Globus pallidus (tissue), 1 donor: Measurements from ENCODE around the gene CASP9.
"Not testable (repeated sequence)": the region's sequence is repeated elsewhere in the genome, so short reads cannot be mapped to it uniquely, and the experiment has no call there.

Experiments
- DNase-seq: peaks from one replicate; pipeline ENCODE4 v3.0.0-alpha.2; 2015; ENCODE audit warnings: low spot score

The CASP9 gene

GRCh38 chr1:15469361-15469760 is 54.7 kb downstream of the CASP9 start:
- DNase-seq: no peak

GRCh38 chr1:15468145-15468544 is 55.9 kb downstream of the CASP9 start:
- no peak for DNase-seq

DNA sequence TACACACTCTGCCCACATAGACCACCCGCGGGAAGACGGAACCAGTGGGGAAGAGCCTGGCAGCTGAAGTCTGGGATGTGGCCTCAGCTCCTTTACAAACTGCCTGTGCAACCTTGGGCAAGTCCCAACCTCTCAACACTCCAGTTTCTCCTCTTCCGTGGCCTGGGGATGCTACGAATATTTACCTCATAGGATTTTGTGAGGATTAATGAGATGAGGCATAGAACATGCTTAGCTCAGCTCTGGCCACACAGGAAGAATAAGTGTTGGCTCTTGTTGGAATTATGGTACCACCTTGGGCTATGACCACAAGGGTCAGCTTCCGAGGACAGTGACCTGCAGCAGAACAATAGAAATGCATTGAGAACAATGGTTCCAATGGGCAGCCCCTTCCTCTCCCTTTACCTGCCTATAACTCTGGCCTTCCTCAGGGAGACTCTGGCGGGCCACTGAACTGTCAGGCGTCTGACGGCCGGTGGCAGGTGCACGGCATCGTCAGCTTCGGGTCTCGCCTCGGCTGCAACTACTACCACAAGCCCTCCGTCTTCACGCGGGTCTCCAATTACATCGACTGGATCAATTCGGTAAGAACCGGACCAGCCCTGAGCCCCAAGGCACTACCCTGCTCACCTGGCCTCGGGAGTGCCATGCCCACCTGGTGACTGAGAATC is 56.9 kb downstream of the CASP9 start:
- DNase-seq: not testable (repeated sequence)

DNA sequence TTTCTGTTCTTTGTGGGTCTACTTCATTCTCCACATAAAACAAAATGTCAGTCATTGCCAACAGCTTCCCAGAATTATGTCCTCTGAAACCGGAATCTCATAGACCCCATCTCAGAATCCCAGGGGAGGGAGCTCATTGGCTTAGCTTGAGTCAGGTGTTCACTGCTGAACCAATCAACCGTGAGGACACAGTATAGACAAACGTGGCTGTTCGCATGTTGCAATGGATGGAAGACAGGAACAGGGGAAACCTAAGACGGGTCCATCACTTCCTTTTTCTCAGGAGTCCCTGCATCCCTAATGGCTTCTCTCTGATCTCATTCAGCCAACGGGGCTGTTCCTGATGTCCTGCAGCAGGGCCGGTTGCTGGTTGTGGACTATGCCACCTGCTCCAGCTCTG is 58.3 kb downstream of the CASP9 start:
- no peak for DNase-seq

DNA sequence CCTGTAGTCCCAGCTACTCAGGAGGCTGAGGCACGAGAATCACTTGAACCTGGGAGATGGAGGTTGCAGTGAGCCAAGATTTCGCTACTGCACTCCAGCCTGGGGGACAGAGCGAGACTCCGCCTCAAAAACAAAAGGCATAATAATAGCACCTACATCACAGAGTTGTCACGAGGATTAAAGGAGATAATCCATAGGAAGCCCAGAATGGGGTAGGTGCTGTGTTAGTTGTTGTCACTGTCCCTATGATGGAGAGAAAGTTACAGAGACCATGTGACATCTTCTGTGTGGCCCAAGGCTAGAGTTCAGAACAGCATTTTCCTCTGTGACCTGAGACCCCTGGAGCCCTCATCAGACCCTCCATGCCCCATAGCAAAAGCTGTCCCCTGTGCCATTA is 60.1 kb downstream of the CASP9 start:
- DNase-seq: not testable (repeated sequence)

GRCh38 chr1:15463064-15463800 is 60.8 kb downstream of the CASP9 start:
- not testable (repeated sequence) for DNase-seq

DNA sequence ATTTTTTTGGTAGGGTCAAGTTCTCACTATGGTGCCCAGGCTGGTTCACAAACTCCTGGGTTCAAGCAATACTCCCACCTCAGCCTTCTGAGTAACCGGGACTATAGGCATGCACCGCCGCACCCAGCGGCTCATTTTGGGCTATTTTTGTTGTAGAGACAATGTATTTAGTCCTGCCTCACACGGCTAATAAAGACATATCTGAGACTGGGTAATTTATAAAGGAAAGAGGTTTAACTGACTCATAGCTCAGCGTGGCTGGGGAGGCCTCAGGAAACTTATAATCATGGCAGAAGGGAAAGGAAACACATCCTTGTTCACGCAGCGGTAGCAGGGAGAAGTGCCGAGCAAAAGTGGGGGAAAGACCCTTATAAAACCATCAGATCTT is 63.3 kb downstream of the CASP9 start:
- no peak for DNase-seq

DNA sequence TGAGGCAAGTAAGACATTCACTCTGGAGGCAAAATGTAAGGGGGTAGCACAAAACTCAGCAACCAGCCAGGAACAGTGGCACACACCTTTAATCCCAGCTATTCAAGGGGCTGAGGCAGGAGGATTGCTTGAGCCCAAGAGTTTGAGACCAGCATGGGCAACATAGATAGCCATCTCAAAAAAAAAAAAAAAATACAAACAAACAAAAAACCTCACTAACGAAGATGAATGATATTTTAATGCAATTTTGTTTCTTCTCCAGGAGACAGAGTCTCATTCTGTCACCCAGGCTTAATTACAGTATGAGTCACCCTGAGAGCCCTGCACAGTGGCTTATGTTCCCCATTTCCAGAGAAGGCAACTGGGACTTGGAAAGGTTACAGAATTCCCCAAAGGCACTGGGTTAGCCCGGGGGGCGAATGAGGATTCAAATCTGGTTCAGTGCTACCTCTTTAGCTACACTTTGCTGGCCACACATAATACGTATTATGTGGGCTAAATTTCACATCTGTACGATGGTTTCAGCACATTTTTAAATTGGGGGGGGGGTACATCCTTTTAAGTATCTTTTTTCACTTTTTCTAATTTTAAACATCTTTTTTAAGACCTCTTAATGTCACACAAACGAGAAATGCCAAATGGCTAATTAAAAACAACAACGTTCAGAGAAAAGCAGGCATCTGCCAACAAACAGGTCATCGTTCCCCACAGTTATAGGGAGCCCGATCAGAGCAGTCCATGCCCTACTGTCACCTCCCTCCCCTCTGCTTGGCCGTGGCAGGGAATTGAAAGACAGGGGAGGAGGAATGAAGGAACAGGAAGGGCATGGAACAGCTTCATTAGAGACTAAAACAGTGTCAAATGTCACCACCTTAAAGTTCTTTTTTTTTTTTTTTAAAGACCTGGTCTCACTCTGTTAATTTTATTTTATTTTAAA is 64.0 kb downstream of the CASP9 start:
- no peak for DNase-seq

- DNase-seq: not testable (repeated sequence)
Measured at GRCh38 chr1:15458388-15458787, 65.6 kb downstream of the CASP9 start.

DNA sequence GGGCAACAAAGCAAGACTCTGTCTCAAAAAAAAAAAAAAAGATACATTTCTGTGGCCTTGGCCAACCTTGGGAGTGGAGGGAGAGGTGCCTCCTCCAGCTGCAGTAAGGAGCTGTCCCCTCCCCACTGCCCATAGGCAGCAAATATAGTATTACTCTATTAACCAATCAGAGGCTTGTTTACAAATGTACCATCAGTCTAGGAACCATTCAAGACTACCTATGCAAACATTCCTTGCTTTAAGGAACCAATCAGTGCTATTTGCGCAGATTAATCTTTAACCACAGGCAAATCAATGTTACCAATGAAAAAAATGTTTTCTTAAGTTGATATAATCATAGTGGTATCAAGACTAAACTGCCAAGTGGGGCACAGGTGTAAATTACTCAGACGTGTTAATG is 66.4 kb downstream of the CASP9 start:
- no peak for DNase-seq

- no peak for DNase-seq
Measured at GRCh38 chr1:15456313-15456954, 67.6 kb downstream of the CASP9 start, which contains the start of gene CELA2A. Gene CELA2A, plus strand, starts transcription at chr1:15456732. Its CDS starts 22 bp downstream, at chr1:15456754.

GRCh38 chr1:15455522-15455921 is 68.5 kb downstream of the CASP9 start:
- DNase-seq: no peak

GRCh38 chr1:15454256-15454655 is 69.8 kb downstream of the CASP9 start:
- DNase-seq: no peak

DNA sequence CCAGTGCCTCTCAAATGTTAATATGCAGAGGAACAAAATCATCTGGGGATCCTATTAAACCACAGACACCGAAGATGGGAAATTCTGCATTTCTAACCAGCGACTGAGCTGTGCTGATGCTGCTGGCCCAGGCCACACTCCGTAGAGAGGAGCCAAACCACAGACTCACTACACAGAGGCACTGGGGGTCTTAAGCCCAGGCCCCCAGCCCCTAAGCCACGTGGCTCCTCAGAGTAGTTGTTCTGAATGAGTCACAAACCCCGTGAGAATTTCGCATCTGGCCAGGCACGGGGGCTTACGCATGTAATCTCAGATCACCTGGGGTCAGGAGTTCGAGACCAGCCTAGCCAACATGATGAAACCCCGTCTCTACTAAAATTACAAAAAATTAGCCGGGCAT is 70.3 kb downstream of the CASP9 start:
- DNase-seq: no peak

GRCh38 chr1:15452866-15453571 is 71.0 kb downstream of the CASP9 start:
- no peak for DNase-seq

DNA sequence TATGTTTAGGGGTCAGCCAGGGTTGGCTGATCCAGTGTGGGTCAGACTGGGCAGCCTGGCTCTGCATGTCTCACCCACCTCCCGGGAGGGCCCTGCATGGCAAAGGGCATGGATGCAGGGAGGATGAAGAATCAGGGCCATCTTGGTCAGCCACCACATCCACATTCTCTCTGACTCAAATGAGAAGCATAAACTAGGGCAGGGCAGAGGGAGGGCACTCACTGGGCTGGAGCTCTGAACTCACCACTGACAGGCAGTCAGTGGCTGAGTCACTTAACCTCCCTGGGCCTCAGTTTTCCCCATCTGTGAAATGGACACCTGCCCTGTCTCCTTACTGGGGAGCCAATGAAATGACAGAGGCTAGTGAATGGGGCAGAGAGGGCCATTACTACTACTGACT is 71.8 kb downstream of the CASP9 start:
- no peak for DNase-seq

GRCh38 chr1:15451014-15451722 is 72.8 kb downstream of the CASP9 start:
- no peak for DNase-seq

DNA sequence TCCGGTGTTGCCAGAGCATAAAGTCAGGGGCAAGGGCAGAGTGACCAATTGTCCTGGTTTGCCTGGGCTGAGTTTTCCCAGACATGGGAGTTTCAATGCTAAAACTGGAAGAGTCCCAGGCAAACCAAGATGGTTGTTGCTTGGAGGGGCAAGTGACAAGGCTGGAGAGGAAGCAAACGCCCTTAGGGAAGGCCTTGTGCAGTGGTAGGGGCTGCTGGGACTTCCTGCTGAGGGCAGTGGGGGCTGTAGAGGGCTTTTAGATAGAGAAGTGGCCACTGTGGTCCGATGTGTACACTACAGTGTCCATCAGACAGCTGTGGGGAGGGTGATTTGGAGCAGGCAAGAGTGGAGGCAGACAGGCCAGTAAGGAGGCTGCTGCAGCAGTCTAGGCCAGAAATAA is 74.4 kb downstream of the CASP9 start:
- DNase-seq: no peak

GRCh38 chr1:15448877-15449462 is 75.0 kb downstream of the CASP9 start:
- DNase-seq: no peak

DNA sequence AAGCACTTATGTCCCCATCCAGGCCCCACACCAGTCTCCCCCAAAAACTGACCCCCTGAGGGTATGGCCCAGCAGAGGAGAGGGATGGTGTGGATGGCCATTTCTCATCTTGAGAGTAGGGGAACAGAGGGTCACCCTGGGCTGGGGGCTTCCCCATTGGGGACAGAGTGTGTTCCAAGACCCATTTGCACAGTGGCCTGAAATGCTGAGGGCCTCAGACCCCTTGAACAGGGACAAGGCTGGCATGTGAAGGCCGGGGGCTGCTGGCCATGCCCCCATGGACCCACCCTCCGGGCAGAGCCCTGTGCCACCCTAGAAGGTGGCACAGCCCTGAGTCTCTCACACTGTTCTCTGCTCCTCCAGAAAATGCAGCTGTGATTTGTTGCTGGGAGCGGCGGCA is 77.8 kb downstream of the CASP9 start:
- no peak for DNase-seq
